Naive thymus-derived CD4-positive, alpha-beta T cell (primary cell): ENCODE data around the gene TKTL2. TPM values are rescaled to one million over a fixed set of nuclear protein-coding genes. Genes with fewer than 3 reads are reported as not detected.

ENCODE experiments used
- ATAC-seq: fragments of 150-1000 bp; cut with Tn5 transposase; 2 replicates; pipeline ENCODE4 v1.10.0; 2021; ENCODE audit warnings: mild to moderate bottlenecking, moderate library complexity
- CTCF ChIA-PET: fragments of 350-600 bp; sonication (Branson Sonifier 250); formaldehyde crosslinking; loops from one replicate; lab custom pipeline; 2021; ENCODE audit warnings: antibody characterized with exemption; lab: Charles Lee
- POLR2A ChIA-PET: fragments of 350-600 bp; sonication (Branson Sonifier 250); formaldehyde crosslinking; loops from one replicate; lab custom pipeline; 2021; ENCODE audit warnings: antibody characterized with exemption, inconsistent platforms; lab: Charles Lee
- DNase-seq, 9 donors: peaks; one replicate each; pipeline versions ENCODE4 v3.0.0 to v3.0.0-alpha.2; 2020 to 2022; ENCODE audit warnings: mixed read lengths in 1 of 9
- H3K27ac ChIP-seq: one replicate; pipeline ENCODE4 v1.7.0; 2013; ENCODE audit warnings: mild to moderate bottlenecking, low read depth, low read length, moderate library complexity
- H3K27me3 ChIP-seq, 2 donors: one replicate each; pipeline ENCODE4 v1.7.0; 2013; ENCODE audit warnings: low read length in 2 of 2, mild to moderate bottlenecking in 2 of 2, moderate library complexity in 2 of 2; ENCODE audit not compliant: control insufficient read depth in 2 of 2, insufficient read depth in 2 of 2
- H3K36me3 ChIP-seq, 3 experiments: 1 replicate in 2 of 3; 2 replicates in 1 of 3; pipeline ENCODE4 v1.7.0; 2013; ENCODE audit warnings: low read length in 3 of 3, mild to moderate bottlenecking in 3 of 3, moderate library complexity in 1 of 3; ENCODE audit not compliant: insufficient read depth in 3 of 3, control insufficient read depth in 2 of 3
- H3K4me1 ChIP-seq, 2 donors: one replicate each; pipeline ENCODE4 v1.7.0; 2013; ENCODE audit warnings: low read length in 2 of 2, mild to moderate bottlenecking in 2 of 2, moderate library complexity in 1 of 2; ENCODE audit not compliant: control insufficient read depth in 2 of 2, insufficient read depth in 2 of 2
- H3K4me3 ChIP-seq: 2 replicates; pipeline ENCODE4 v1.7.0; 2013; ENCODE audit warnings: mild to moderate bottlenecking, low read length
- H3K9me3 ChIP-seq, 3 experiments: 1 replicate in 2 of 3; 2 replicates in 1 of 3; pipeline ENCODE4 v1.7.0; 2013; ENCODE audit warnings: low read length in 3 of 3; ENCODE audit not compliant: control insufficient read depth in 2 of 3
- H3K27ac Mint-ChIP-seq, 9 donors: one replicate each; pipeline ENCODE4 v1.8.0; 2020 to 2022; ENCODE audit warnings: mixed read lengths in 9 of 9, mild to moderate bottlenecking in 8 of 9, moderate library complexity in 5 of 9, inconsistent platforms in 2 of 9
- H3K27me3 Mint-ChIP-seq, 5 donors: one replicate each; pipeline ENCODE4 v1.8.0; 2021 to 2022; ENCODE audit warnings: mixed read lengths in 5 of 5, mild to moderate bottlenecking in 1 of 5
- H3K36me3 Mint-ChIP-seq, 5 donors: one replicate each; pipeline ENCODE4 v1.8.0; 2020 to 2022; ENCODE audit warnings: mixed read lengths in 5 of 5, mild to moderate bottlenecking in 3 of 5, inconsistent platforms in 1 of 5
- H3K4me1 Mint-ChIP-seq, 7 donors: one replicate each; pipeline ENCODE4 v1.8.0; 2020 to 2022; ENCODE audit warnings: mixed read lengths in 7 of 7, mild to moderate bottlenecking in 3 of 7, inconsistent platforms in 1 of 7
- H3K4me3 Mint-ChIP-seq, 10 donors: one replicate each; pipeline ENCODE4 v1.8.0; 2020 to 2022; ENCODE audit warnings: mild to moderate bottlenecking in 10 of 10, mixed read lengths in 10 of 10, moderate library complexity in 6 of 10, inconsistent platforms in 2 of 10
- H3K9me3 Mint-ChIP-seq, 11 donors: one replicate each; pipeline ENCODE4 v1.8.0; 2020 to 2022; ENCODE audit warnings: mixed read lengths in 11 of 11, mild to moderate bottlenecking in 4 of 11, inconsistent platforms in 1 of 11, moderate library complexity in 1 of 11
- intact Hi-C, 2 donors: fragments of 100-400 bp; cut with micrococcal nuclease; formaldehyde crosslinking; loops; one replicate each; pipeline ENCODE4 v1.15.1; 2023
- polyA plus RNA-seq, 2 donors: library from polyadenylated mRNA; unstranded; fragments of 300-500 nt; fragmentation: Illumina TruSeq; gene quantifications; one replicate each; pipeline ENCODE4 v1.2.3, GENCODE V29; 2021
- total RNA-seq, 6 experiments: library from RNA in 5 of 6; stranded (reverse) in 5 of 6; gene quantifications; 1 replicate in 5 of 6; 2 replicates in 1 of 6; pipeline ENCODE4 v1.2.3 and lab custom pipeline; 2021 to 2026

The TKTL2 gene
- under 1 TPM in 1 of 5 experiments, not detected in 4; 0.32 TPM for total RNA-seq
- polyA plus RNA-seq: not detected
- not detected for total RNA-seq (lab: John Stamatoyannopoulos, UW)

- Histone ChIP-seq H3K4me3 (no peak within 1 kb of the TSS), H3K36me3 (no peaks in the 10 kb centered on the region), H3K4me1 (no peaks in the 10 kb centered on the region), H3K9me3 (no peaks in the 10 kb centered on the region), H3K27ac (no peak within 1 kb of the TSS), H3K27me3 (no peaks in the 10 kb centered on the region)
- no peaks in the 10 kb centered on the region for H3K4me1 Mint-ChIP-seq
- no peak within 1 kb of the TSS for H3K27ac Mint-ChIP-seq
- no peaks in the 10 kb centered on the region for H3K9me3 Mint-ChIP-seq
- no peaks in the 10 kb centered on the region for H3K36me3 Mint-ChIP-seq
- H3K27me3 Mint-ChIP-seq: peaks cover 0 to 16% (median 5%) of the 10 kb centered on the region in 5 donors
- intact Hi-C loops: no loop called here
- POLR2A ChIA-PET: no interaction called here
- H3K4me3 Mint-ChIP-seq: no peak within 1 kb of the TSS
- CTCF ChIA-PET: no interaction called here
- DNase-seq: no peak
- ATAC-seq: no peak
These were observed at the start of gene TKTL2 for GRCh38 chr4:163473576-163473975. Gene TKTL2 (minus strand): TSS chr4:163473754. CDS start chr4:163473734, 20 bp downstream.

- POLR2A ChIA-PET: no interaction called here
- Histone ChIP-seq H3K9me3 (no peaks in the 10 kb centered on the region), H3K4me3 (no peak overlapping the region), H3K27me3 (no peaks in the 10 kb centered on the region), H3K36me3 (peaks cover 0 to 44% (median 4%) of the 10 kb centered on the region in 3 experiments), H3K4me1 (no peaks in the 10 kb centered on the region), H3K27ac (no peak overlapping the region)
- no peaks in the 10 kb centered on the region for H3K27me3 Mint-ChIP-seq
- intact Hi-C loops: no loop called here
- H3K36me3 Mint-ChIP-seq: peaks cover 7 to 62% (median 29%) of the 10 kb centered on the region in 5 donors
- H3K4me1 Mint-ChIP-seq: peaks cover 0 to 2% (median 0%) of the 10 kb centered on the region in 7 donors
- no peak for ATAC-seq
- no peak overlapping the region for H3K27ac Mint-ChIP-seq
- no peak for DNase-seq
- CTCF ChIA-PET: no interaction called here
- H3K4me3 Mint-ChIP-seq: no peak overlapping the region
- H3K9me3 Mint-ChIP-seq: no peaks in the 10 kb centered on the region
These were observed 41.6 kb upstream of the TKTL2 start for GRCh38 chr4:163515198-163515597.

GRCh38 chr4:163505374-163505773 lies 31.8 kb upstream of the TKTL2 start:
- DNase-seq (no peak), ATAC-seq (no peak)
- Histone ChIP-seq H3K36me3 (peaks cover 0 to 21% (median 0%) of the 10 kb centered on the region in 3 experiments), H3K27me3 (no peaks in the 10 kb centered on the region), H3K4me1 (no peaks in the 10 kb centered on the region), H3K27ac (no peak overlapping the region), H3K9me3 (no peaks in the 10 kb centered on the region), H3K4me3 (no peak overlapping the region)
- Mint-ChIP-seq H3K27ac (peak overlapping the region in 2 of 9 donors; percentile 45 to 50), H3K27me3 (no peaks in the 10 kb centered on the region), H3K36me3 (peaks cover 5 to 20% (median 9%) of the 10 kb centered on the region in 5 donors), H3K9me3 (peaks cover 0 to 2% (median 0%) of the 10 kb centered on the region in 11 donors), H3K4me1 (peaks cover 16 to 57% (median 39%) of the 10 kb centered on the region in 7 donors), H3K4me3 (no peak overlapping the region)
- CTCF ChIA-PET: interaction anchor here (0.9 kb wide), 1 partner anchor 8 kb away, joined by 3 read pairs; no protein-coding TSS in a partner anchor
- POLR2A ChIA-PET: no interaction called here
- intact Hi-C loops: no loop called here

- H3K4me3 Mint-ChIP-seq: no peak overlapping the region
- ChIA-PET POLR2A (no interaction called here), CTCF (no interaction called here)
- peaks cover 6% of the 10 kb centered on the region in 2 donors for H3K4me1 ChIP-seq
- H3K36me3 ChIP-seq: no peaks in the 10 kb centered on the region
- H3K27me3 ChIP-seq: no peaks in the 10 kb centered on the region
- H3K4me3 ChIP-seq: no peak overlapping the region
- intact Hi-C loops: no loop called here
- no peak overlapping the region for H3K27ac Mint-ChIP-seq
- H3K4me1 Mint-ChIP-seq: peaks cover 32 to 76% (median 61%) of the 10 kb centered on the region in 7 donors
- ATAC-seq (no peak), DNase-seq (no peak)
- peaks cover 0 to 2% (median 0%) of the 10 kb centered on the region in 11 donors for H3K9me3 Mint-ChIP-seq
- H3K27ac ChIP-seq: no peak overlapping the region
- no peaks in the 10 kb centered on the region for H3K27me3 Mint-ChIP-seq
- H3K9me3 ChIP-seq: no peaks in the 10 kb centered on the region
- peaks cover 0 to 17% (median 0%) of the 10 kb centered on the region in 5 donors for H3K36me3 Mint-ChIP-seq
These were observed 27.0 kb upstream of the TKTL2 start for GRCh38 chr4:163500586-163500985.

GRCh38 chr4:163495900-163496299 lies 22.3 kb upstream of the TKTL2 start:
- Mint-ChIP-seq H3K36me3 (peaks cover 0 to 9% (median 3%) of the 10 kb centered on the region in 5 donors), H3K4me1 (peaks cover 23 to 51% (median 43%) of the 10 kb centered on the region in 7 donors), H3K4me3 (peak overlapping the region; percentile 66 to 100 (median 86)), H3K27me3 (no peaks in the 10 kb centered on the region), H3K27ac (peak overlapping the region; percentile 37 to 97 (median 80)), H3K9me3 (peaks cover 0 to 1% (median 0%) of the 10 kb centered on the region in 11 donors)
- no peaks in the 10 kb centered on the region for H3K9me3 ChIP-seq
- POLR2A ChIA-PET: interaction anchor here (0.7 kb wide), 1 partner anchor 53 kb away, joined by 3 read pairs; no protein-coding TSS in a partner anchor
- ATAC-seq: no peak
- H3K4me1 ChIP-seq: peaks cover 7% of the 10 kb centered on the region in 2 donors
- CTCF ChIA-PET: interaction anchor here (0.6 to 0.9 kb wide), 2 partner anchors 184 to 410 kb away, joined by 3 to 5 read pairs; no protein-coding TSS in a partner anchor
- peak in 5 of 9 donors; percentile 7 to 26 (median 8) for DNase-seq
- intact Hi-C loops: loop anchor here (1.0 to 5.0 kb wide), 7 partner anchors 49 to 1616 kb away; partner anchors contain the start of genes NAF1 (in 1 of the 2) and TMEM192 (in 1 of the 2)
- H3K27me3 ChIP-seq: no peaks in the 10 kb centered on the region
- no peak overlapping the region for H3K4me3 ChIP-seq
- peaks cover 0 to 7% (median 0%) of the 10 kb centered on the region in 3 experiments for H3K36me3 ChIP-seq
- no peak overlapping the region for H3K27ac ChIP-seq

- peaks cover 7% of the 10 kb centered on the region in 2 donors for H3K4me1 ChIP-seq
- H3K27me3 Mint-ChIP-seq: peaks cover 0 to 12% (median 5%) of the 10 kb centered on the region in 5 donors
- peaks cover 0 to 1% (median 0%) of the 10 kb centered on the region in 11 donors for H3K9me3 Mint-ChIP-seq
- CTCF ChIA-PET: interaction anchor here (0.6 to 1.2 kb wide), 6 partner anchors 9 to 1259 kb away, joined by 3 to 6 read pairs (median 4); partner anchors contain the start of gene SMIM31
- H3K4me3 Mint-ChIP-seq: peak within 1 kb of the TSS; percentile 92 to 100 (median 98)
- H3K4me1 Mint-ChIP-seq: peaks cover 20 to 44% (median 36%) of the 10 kb centered on the region in 7 donors
- H3K36me3 Mint-ChIP-seq: peaks cover 0 to 5% (median 0%) of the 10 kb centered on the region in 5 donors
- H3K27ac Mint-ChIP-seq: peak within 1 kb of the TSS; percentile 78 to 99 (median 96)
- ATAC-seq: peak; percentile 89
- POLR2A ChIA-PET: interaction anchor here (0.6 to 2.0 kb wide), 9 partner anchors 9 to 1692 kb away, joined by 3 to 6 read pairs (median 3); no protein-coding TSS in a partner anchor
- no peaks in the 10 kb centered on the region for H3K27me3 ChIP-seq
- peak; percentile 56 to 87 (median 76) for DNase-seq
- peaks cover 0 to 7% (median 0%) of the 10 kb centered on the region in 3 experiments for H3K36me3 ChIP-seq
- peak within 1 kb of the TSS; percentile 83 for H3K27ac ChIP-seq
- H3K9me3 ChIP-seq: no peaks in the 10 kb centered on the region
- intact Hi-C loops: loop anchor here (1.0 to 5.0 kb wide), 12 partner anchors 10 to 1833 kb away; partner anchors contain the start of genes NAF1 (in 2 of the 2), MSMO1 (in 1 of the 2) and TMEM192 (in 1 of the 2)
- peak within 1 kb of the TSS; percentile 94 for H3K4me3 ChIP-seq
These were observed 21.0 kb upstream of the TKTL2 start, which contains the start of gene TMA16 for GRCh38 chr4:163494360-163495241. Gene TMA16 (plus strand): TSS chr4:163494690. CDS start chr4:163494802, 112 bp downstream.
